Progenitor cell of endocrine pancreas (in vitro differentiated cells): ENCODE measurements around the gene RECK. TPM values are rescaled to one million over a fixed set of nuclear protein-coding genes. Genes with fewer than 3 reads are reported as not detected.

Experiments used
- DNase-seq: peaks from one replicate; pipeline ENCODE4 v3.0.0; 2021; ENCODE audit warnings: low spot score; ENCODE audit not compliant: unreplicated experiment
- H3K27ac Mint-ChIP-seq: 2 replicates; pipeline ENCODE4 v1.8.0; 2021; ENCODE audit warnings: mild to moderate bottlenecking, moderate library complexity, mixed read lengths
- H3K27me3 Mint-ChIP-seq: 2 replicates; pipeline ENCODE4 v1.8.0; 2021; ENCODE audit warnings: mixed read lengths
- H3K36me3 Mint-ChIP-seq: 2 replicates; pipeline ENCODE4 v1.8.0; 2022; ENCODE audit warnings: mixed read lengths; ENCODE audit not compliant: insufficient read depth
- H3K4me1 Mint-ChIP-seq: 2 replicates; pipeline ENCODE4 v1.8.0; 2021; ENCODE audit warnings: low read depth, mixed read lengths
- H3K4me3 Mint-ChIP-seq: 2 replicates; pipeline ENCODE4 v1.8.0; 2021; ENCODE audit warnings: low read depth, mild to moderate bottlenecking, moderate library complexity, mixed read lengths
- H3K9me3 Mint-ChIP-seq: 2 replicates; pipeline ENCODE4 v1.8.0; 2021; ENCODE audit warnings: low read depth, mixed read lengths
- total RNA-seq: library from RNA; stranded (reverse); gene quantifications from 2 replicates; pipeline ENCODE4 v1.2.1, GENCODE V29; 2021
- TF ChIP-seq, protein P1 (sequence below): fragments of 200-600 bp; sonication (generic); IDR thresholded peaks from one replicate; pipeline ENCODE4 v1.5.0; 2021; ENCODE audit warnings: antibody characterized with exemption, mild to moderate bottlenecking; ENCODE audit not compliant: unreplicated experiment

The RECK gene
- total RNA-seq, 1 donor from 2014 or later: 7.1 TPM

DNA sequence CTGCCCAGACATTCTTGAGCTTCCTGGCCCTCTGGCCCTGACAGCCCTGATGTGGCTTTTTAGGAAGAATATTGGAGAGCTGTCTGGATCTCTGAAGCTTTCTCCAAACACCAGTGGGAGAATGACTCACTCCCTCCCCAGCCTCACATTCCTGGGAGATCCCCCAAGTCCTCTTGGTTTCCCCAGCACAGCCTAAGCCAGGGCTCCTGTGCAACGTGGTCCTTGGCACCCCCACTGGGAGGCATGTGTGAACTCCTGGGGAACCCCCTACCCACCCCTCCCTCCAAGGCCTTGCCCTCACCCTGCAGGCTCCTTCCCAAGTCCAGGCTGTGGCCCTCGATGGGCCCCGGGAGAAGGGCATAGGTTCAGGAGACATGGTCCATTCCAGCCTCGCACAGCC lies 112.5 kb downstream of the RECK start:
- TF ChIP-seq, protein P1, sequence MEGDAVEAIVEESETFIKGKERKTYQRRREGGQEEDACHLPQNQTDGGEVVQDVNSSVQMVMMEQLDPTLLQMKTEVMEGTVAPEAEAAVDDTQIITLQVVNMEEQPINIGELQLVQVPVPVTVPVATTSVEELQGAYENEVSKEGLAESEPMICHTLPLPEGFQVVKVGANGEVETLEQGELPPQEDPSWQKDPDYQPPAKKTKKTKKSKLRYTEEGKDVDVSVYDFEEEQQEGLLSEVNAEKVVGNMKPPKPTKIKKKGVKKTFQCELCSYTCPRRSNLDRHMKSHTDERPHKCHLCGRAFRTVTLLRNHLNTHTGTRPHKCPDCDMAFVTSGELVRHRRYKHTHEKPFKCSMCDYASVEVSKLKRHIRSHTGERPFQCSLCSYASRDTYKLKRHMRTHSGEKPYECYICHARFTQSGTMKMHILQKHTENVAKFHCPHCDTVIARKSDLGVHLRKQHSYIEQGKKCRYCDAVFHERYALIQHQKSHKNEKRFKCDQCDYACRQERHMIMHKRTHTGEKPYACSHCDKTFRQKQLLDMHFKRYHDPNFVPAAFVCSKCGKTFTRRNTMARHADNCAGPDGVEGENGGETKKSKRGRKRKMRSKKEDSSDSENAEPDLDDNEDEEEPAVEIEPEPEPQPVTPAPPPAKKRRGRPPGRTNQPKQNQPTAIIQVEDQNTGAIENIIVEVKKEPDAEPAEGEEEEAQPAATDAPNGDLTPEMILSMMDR: no peak

GRCh38 chr9:36150574-36151315 lies 114.0 kb downstream of the RECK start:
- Mint-ChIP-seq H3K4me3 (no peak overlapping the region), H3K27me3 (no peaks in the 10 kb centered on the region), H3K9me3 (peaks cover 7% of the 10 kb centered on the region), H3K36me3 (peaks cover 8% of the 10 kb centered on the region), H3K27ac (no peak overlapping the region), H3K4me1 (no peaks in the 10 kb centered on the region)
- DNase-seq: no peak
- TF ChIP-seq, protein P1: no peak

More for the DNA sequence above, 112.5 kb downstream of the RECK start:
- H3K9me3 Mint-ChIP-seq: peaks cover 13% of the 10 kb centered on the region
- no peak overlapping the region for H3K4me3 Mint-ChIP-seq
- H3K27ac Mint-ChIP-seq: no peak overlapping the region
- peaks cover 11% of the 10 kb centered on the region for H3K36me3 Mint-ChIP-seq
- no peaks in the 10 kb centered on the region for H3K4me1 Mint-ChIP-seq
- no peaks in the 10 kb centered on the region for H3K27me3 Mint-ChIP-seq
- DNase-seq: no peak

GRCh38 chr9:36151316-36152210 lies 114.8 kb downstream of the RECK start:
- no peak overlapping the region for H3K27ac Mint-ChIP-seq
- peaks cover 1% of the 10 kb centered on the region for H3K36me3 Mint-ChIP-seq
- no peak for DNase-seq
- no peaks in the 10 kb centered on the region for H3K9me3 Mint-ChIP-seq
- no peak overlapping the region for H3K4me3 Mint-ChIP-seq
- H3K4me1 Mint-ChIP-seq: no peaks in the 10 kb centered on the region
- TF ChIP-seq, protein P1: no peak
- no peaks in the 10 kb centered on the region for H3K27me3 Mint-ChIP-seq

DNA sequence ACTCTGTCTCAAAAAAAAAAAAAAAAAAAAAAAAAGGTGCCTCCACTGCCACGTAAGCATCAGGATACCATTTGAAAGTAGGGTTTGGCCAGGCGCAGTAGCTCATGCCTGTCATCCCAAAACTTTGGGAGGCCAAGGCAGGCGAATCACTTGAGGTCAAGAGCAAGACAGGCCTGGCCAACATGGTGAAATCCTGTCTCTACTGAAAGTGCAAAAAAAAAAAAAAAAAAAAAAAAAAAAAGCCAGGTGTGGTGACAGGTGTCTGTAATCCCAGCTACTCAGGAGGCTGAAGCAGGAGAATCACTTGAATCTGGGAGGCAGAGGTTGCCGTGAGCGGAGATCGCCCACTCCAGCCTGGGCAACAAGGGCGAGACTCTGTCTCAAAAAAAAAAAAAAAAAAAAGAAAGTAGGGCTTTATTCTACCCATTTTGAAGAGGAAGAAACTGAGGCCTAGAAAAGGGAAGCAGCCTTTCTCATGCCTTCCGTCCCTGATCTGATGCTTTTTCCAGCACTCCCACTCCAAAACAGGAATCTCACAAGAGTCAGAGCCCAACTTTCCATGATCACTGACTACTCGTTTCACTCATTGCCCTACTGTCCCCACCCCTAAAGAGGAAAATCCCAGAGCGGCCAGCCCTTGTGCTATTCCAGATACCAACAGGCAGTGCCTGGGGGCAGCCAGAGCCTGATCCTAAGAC lies 116.2 kb downstream of the RECK start:
- H3K4me3 Mint-ChIP-seq: no peak overlapping the region
- H3K9me3 Mint-ChIP-seq: no peaks in the 10 kb centered on the region
- TF ChIP-seq, protein P1: no peak
- no peak for DNase-seq
- no peaks in the 10 kb centered on the region for H3K27me3 Mint-ChIP-seq
- H3K4me1 Mint-ChIP-seq: no peaks in the 10 kb centered on the region
- no peak overlapping the region for H3K27ac Mint-ChIP-seq
- no peaks in the 10 kb centered on the region for H3K36me3 Mint-ChIP-seq

- Mint-ChIP-seq H3K4me3 (no peak overlapping the region), H3K36me3 (no peaks in the 10 kb centered on the region), H3K4me1 (no peaks in the 10 kb centered on the region), H3K27me3 (no peaks in the 10 kb centered on the region), H3K9me3 (no peaks in the 10 kb centered on the region), H3K27ac (no peak overlapping the region)
- DNase-seq: no peak
- TF ChIP-seq, protein P1: no peak
Measured at GRCh38 chr9:36153746-36154145, 117.0 kb downstream of the RECK start.
